ENCODE measurements around the gene FSHR.
A peak's percentile ranks its signal among the peaks of the same experiment; 100 is the strongest.

The FSHR gene

DNA sequence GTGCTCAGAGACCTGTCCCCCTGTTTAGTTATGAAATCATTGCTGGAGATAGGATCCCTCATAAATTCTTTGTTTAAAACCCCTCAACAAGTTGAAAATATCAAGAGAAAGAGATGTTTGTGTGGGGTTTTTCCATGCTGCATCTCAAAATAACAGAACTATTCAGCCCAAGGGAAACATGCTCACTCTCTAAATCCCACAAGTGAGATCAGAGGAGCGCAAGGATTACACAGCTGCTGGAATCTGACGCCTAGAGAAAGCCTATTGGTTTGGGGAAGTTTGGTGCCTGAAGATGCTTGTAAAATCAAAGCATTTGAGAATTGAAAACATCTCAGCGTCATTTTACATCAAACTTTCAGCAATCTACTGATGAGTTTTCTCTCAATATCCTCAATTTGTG, 7.9 kb downstream of the FSHR start:
- Histone ChIP-seq H3K27me3 (replicated peaks; ENCODE audit: control insufficient read depth, insufficient read depth, low read length) (no peaks in the 10 kb centered on the region), H3K36me3 (ENCODE audit: control insufficient read depth, insufficient read depth, low read length) (no peaks in the 10 kb centered on the region), H3K4me3 (replicated peaks; ENCODE audit: low read depth, low read length) (no peak overlapping the region)
- no peak for DNase-seq (ENCODE audit: extremely low read depth, insufficient read length)
- TF ChIP-seq, protein P1, sequence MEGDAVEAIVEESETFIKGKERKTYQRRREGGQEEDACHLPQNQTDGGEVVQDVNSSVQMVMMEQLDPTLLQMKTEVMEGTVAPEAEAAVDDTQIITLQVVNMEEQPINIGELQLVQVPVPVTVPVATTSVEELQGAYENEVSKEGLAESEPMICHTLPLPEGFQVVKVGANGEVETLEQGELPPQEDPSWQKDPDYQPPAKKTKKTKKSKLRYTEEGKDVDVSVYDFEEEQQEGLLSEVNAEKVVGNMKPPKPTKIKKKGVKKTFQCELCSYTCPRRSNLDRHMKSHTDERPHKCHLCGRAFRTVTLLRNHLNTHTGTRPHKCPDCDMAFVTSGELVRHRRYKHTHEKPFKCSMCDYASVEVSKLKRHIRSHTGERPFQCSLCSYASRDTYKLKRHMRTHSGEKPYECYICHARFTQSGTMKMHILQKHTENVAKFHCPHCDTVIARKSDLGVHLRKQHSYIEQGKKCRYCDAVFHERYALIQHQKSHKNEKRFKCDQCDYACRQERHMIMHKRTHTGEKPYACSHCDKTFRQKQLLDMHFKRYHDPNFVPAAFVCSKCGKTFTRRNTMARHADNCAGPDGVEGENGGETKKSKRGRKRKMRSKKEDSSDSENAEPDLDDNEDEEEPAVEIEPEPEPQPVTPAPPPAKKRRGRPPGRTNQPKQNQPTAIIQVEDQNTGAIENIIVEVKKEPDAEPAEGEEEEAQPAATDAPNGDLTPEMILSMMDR (IDR thresholded peaks at IDR 0.05; ENCODE audit: insufficient read depth, low read length, poor library complexity, severe bottlenecking), result no peak

DNA sequence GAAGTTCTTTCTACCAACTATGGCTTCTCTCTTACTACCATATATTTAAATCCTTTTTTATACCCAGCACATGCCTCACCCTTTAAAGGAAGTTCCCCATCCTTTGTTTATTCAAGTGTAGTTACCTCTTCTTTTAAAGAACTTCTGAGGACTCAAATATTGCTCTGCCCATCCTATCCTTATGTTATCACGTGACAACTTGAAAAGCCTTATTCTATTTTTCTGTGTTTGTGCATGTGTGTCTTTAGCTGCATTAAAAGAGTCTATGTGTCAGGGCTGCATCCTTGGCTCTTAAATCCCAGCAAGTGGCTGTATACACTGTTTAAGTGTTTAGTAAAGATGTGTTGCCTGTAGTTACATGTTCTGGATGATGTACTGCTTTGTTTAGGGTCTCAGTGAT, 22.5 kb downstream of the FSHR start:
- TF ChIP-seq, protein P1 (IDR thresholded peaks at IDR 0.05; ENCODE audit: insufficient read depth, low read length, poor library complexity, severe bottlenecking), result no peak
- no peaks in the 10 kb centered on the region for H3K36me3 ChIP-seq (ENCODE audit: control insufficient read depth, insufficient read depth, low read length)
- no peak overlapping the region for H3K4me3 ChIP-seq (replicated peaks; ENCODE audit: low read depth, low read length)
- no peaks in the 10 kb centered on the region for H3K27me3 ChIP-seq (replicated peaks; ENCODE audit: control insufficient read depth, insufficient read depth, low read length)
- DNase-seq (ENCODE audit: extremely low read depth, insufficient read length), result no peak

DNA sequence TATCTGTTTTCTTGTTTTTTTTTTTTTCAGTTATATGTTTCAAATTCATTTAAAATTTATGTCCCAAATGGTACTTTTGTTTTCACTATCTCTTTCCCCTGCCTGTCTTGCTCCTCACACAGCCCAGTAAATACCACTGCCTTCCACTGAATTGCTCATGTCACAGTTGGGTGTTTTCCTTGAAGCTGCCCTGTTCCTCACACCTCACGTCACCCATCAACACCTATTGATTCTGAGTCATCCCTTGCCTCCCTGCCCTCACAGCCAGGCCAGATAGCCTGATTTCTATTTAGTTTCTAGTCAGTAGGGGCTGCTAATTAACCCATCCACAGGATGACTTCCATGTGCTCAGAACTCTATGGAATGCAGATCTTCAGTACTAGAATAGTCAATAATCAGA, 25.3 kb downstream of the FSHR start:
- peak; percentile 8 for DNase-seq (ENCODE audit: extremely low read depth, insufficient read length)
- no peaks in the 10 kb centered on the region for H3K27me3 ChIP-seq (replicated peaks; ENCODE audit: control insufficient read depth, insufficient read depth, low read length)
- H3K4me3 ChIP-seq (replicated peaks; ENCODE audit: low read depth, low read length), result no peak overlapping the region
- no peaks in the 10 kb centered on the region for H3K36me3 ChIP-seq (ENCODE audit: control insufficient read depth, insufficient read depth, low read length)
- TF ChIP-seq, protein P1 (IDR thresholded peaks at IDR 0.05; ENCODE audit: insufficient read depth, low read length, poor library complexity, severe bottlenecking), result no peak

DNA sequence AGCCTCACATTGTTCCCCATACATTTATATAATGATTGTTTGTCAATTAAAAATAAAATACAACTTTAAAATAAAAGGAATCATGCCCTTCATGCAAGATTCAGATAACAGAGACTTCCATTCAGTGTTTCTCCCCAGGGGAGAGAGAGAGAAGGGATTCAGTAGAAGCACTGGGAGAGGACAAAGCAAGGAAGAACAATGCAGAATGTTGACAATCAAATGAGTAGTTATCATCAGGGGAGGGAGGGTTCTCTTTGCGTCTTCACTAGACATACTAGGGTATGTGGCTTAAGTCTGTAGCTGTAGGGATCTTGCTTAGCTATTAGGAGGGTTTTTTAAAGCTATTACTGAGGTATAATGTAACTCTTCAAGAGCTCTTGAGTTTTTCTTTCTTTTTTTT, 30.7 kb downstream of the FSHR start:
- Histone ChIP-seq H3K36me3 (ENCODE audit: control insufficient read depth, insufficient read depth, low read length) (no peaks in the 10 kb centered on the region), H3K27me3 (replicated peaks; ENCODE audit: control insufficient read depth, insufficient read depth, low read length) (no peaks in the 10 kb centered on the region), H3K4me3 (replicated peaks; ENCODE audit: low read depth, low read length) (no peak overlapping the region)
- TF ChIP-seq, protein P1 (IDR thresholded peaks at IDR 0.05; ENCODE audit: insufficient read depth, low read length, poor library complexity, severe bottlenecking), result no peak
- DNase-seq (ENCODE audit: extremely low read depth, insufficient read length), result no peak

DNA sequence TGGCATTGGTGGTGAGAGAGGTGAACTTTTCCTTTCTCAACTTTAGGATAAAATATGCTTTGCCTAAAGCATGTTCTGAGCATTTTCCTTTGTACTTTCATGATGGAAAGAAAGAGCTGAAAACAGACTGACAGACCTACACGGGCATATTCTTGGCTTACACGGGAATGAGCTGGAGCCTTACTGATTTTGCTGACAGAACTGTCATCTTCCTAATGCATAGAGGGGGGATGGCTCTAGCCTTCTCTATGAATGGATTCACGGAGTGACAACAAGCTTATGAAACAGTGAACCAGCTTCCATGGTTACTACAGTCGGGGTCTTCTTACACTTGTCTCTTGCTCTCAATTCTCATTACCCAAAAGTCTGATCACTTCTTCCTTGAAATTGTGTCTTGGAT, 32.2 kb downstream of the FSHR start:
- TF ChIP-seq, protein P1 (IDR thresholded peaks at IDR 0.05; ENCODE audit: insufficient read depth, low read length, poor library complexity, severe bottlenecking), result no peak
- Histone ChIP-seq H3K4me3 (replicated peaks; ENCODE audit: low read depth, low read length) (no peak overlapping the region), H3K36me3 (ENCODE audit: control insufficient read depth, insufficient read depth, low read length) (no peaks in the 10 kb centered on the region), H3K27me3 (replicated peaks; ENCODE audit: control insufficient read depth, insufficient read depth, low read length) (no peaks in the 10 kb centered on the region)
- DNase-seq (ENCODE audit: extremely low read depth, insufficient read length), result no peak

DNA sequence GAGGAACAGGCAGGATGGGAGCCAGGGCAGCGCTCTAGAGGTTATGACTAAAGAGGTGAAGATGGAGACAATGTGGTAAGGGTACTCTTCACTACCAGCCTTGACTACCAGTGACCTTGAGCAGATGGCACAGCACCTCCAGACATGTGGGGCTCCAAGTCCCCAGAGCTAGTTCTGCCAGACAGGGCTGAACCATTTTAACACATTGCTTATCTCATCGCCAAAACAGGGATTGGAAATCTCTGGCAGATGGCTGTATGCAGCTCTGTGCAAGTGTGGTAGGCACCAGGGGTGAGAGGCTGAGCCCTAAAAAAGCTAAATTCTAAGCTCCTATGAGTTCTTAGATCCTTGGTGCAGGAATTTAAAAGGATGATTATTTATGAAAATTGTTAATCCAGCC, 41.3 kb downstream of the FSHR start:
- H3K4me3 ChIP-seq (replicated peaks; ENCODE audit: low read depth, low read length), result no peak overlapping the region
- no peak for DNase-seq (ENCODE audit: extremely low read depth, insufficient read length)
- TF ChIP-seq, protein P1 (IDR thresholded peaks at IDR 0.05; ENCODE audit: insufficient read depth, low read length, poor library complexity, severe bottlenecking), result no peak

More for the DNA sequence above, 41.3 kb downstream of the FSHR start:
- H3K36me3 ChIP-seq (ENCODE audit: control insufficient read depth, insufficient read depth, low read length), result no peaks in the 10 kb centered on the region
- no peaks in the 10 kb centered on the region for H3K27me3 ChIP-seq (replicated peaks; ENCODE audit: control insufficient read depth, insufficient read depth, low read length)
